ENCODE data around the gene TXNDC15. TPM values are rescaled to one million over a fixed set of nuclear protein-coding genes. Genes with fewer than 3 reads are reported as not detected.

TXNDC15 gene
- total RNA-seq, 1 donor = 87.2 TPM

DNA sequence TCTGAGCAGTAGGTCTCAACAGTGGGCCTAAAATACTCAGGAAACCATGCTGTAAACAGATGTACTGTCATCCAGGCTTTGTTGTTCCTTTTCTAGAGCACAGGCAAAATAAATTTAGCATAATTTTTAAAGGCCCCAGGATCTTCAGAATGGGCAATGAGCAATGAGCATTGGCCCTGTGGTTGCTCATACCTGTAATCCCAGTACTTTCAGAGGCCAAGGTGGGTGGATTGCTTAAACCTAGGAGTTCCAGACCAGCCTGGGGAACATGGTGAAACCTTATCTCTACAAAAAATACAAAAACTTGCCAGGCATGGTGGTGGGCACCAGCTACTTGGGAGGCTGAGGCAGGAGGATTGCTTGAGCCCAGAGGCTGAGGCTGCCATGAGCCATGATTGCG, 17.3 kb downstream of the TXNDC15 start:
- Histone ChIP-seq H3K36me3 (ENCODE audit: insufficient read depth, low read length) (peaks cover 8% of the 10 kb centered on the region), H3K27me3 (ENCODE audit: insufficient read depth, low read length) (no peaks in the 10 kb centered on the region), H3K4me1 (ENCODE audit: insufficient read depth, low read length) (no peaks in the 10 kb centered on the region), H3K79me2 (ENCODE audit: insufficient read depth, low read length) (peaks cover 27% of the 10 kb centered on the region), H3K4me3 (ENCODE audit: insufficient read depth, low read length) (no peak overlapping the region), H3K27ac (ENCODE audit: low read depth, low read length) (no peak overlapping the region), H4K20me1 (ENCODE audit: insufficient read depth, low read length) (peaks cover 9% of the 10 kb centered on the region), H3K4me2 (ENCODE audit: insufficient read depth, low read length) (no peak overlapping the region), H3K9me3 (ENCODE audit: low read depth, low read length) (no peaks in the 10 kb centered on the region), H2AFZ (ENCODE audit: low read length) (no peak overlapping the region)
- TF ChIP-seq, protein P1, sequence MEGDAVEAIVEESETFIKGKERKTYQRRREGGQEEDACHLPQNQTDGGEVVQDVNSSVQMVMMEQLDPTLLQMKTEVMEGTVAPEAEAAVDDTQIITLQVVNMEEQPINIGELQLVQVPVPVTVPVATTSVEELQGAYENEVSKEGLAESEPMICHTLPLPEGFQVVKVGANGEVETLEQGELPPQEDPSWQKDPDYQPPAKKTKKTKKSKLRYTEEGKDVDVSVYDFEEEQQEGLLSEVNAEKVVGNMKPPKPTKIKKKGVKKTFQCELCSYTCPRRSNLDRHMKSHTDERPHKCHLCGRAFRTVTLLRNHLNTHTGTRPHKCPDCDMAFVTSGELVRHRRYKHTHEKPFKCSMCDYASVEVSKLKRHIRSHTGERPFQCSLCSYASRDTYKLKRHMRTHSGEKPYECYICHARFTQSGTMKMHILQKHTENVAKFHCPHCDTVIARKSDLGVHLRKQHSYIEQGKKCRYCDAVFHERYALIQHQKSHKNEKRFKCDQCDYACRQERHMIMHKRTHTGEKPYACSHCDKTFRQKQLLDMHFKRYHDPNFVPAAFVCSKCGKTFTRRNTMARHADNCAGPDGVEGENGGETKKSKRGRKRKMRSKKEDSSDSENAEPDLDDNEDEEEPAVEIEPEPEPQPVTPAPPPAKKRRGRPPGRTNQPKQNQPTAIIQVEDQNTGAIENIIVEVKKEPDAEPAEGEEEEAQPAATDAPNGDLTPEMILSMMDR (IDR thresholded peaks at IDR 0.05; ENCODE audit: extremely low read depth, low read depth, low read length) = no peak
- no peak for DNase-seq (ENCODE audit: insufficient read length, low spot score, missing footprints)

DNA sequence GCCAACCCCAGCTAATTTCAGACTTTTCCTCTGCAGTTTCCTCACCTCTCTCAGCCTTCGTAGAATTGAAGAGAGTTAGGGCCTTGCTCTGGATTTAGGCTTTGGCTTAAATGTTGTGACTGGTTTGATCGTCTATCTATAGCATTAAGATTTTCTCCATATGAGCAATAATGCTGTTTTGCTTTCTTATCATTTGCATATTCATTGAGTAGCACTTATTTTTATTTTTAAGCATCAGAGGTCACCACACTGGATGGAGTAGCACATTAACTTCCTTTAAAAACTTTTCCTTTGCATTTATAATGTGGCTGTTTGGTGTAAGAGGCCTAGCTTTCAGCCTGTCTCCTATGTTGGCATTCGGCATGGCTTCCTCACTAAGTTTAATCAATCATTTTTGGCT, 18.1 kb downstream of the TXNDC15 start:
- H2AFZ ChIP-seq (ENCODE audit: low read length) = no peak overlapping the region
- H4K20me1 ChIP-seq (ENCODE audit: insufficient read depth, low read length) = peaks cover 5% of the 10 kb centered on the region
- no peaks in the 10 kb centered on the region for H3K9me3 ChIP-seq (ENCODE audit: low read depth, low read length)
- no peaks in the 10 kb centered on the region for H3K4me1 ChIP-seq (ENCODE audit: insufficient read depth, low read length)
- TF ChIP-seq, protein P1 (IDR thresholded peaks at IDR 0.05; ENCODE audit: extremely low read depth, low read depth, low read length) = no peak
- no peaks in the 10 kb centered on the region for H3K27me3 ChIP-seq (ENCODE audit: insufficient read depth, low read length)
- H3K27ac ChIP-seq (ENCODE audit: low read depth, low read length) = no peak overlapping the region
- no peak overlapping the region for H3K4me3 ChIP-seq (ENCODE audit: insufficient read depth, low read length)
- peaks cover 23% of the 10 kb centered on the region for H3K79me2 ChIP-seq (ENCODE audit: insufficient read depth, low read length)
- no peak overlapping the region for H3K4me2 ChIP-seq (ENCODE audit: insufficient read depth, low read length)
- peaks cover 10% of the 10 kb centered on the region for H3K36me3 ChIP-seq (ENCODE audit: insufficient read depth, low read length)
- no peak for DNase-seq (ENCODE audit: insufficient read length, low spot score, missing footprints)

DNA sequence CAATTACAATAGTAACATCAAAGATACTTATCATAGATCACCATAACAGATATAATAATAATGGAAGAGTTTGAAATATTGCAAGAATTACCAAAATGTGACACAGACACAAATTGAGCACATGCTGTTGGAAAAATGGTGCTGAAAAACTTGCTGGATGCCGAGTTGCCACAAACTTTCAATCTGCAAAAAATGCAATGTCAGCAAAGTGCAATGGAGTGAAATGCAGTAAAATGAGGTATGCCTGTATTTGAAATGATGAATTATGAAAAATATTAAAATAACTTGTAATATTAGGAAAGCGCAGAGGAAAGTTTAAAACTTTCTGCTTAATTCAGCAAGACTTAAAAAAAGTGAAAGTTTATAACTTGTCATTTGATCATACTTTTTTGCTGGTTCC, 18.8 kb downstream of the TXNDC15 start:
- H3K9me3 ChIP-seq (ENCODE audit: low read depth, low read length) = no peaks in the 10 kb centered on the region
- peaks cover 10% of the 10 kb centered on the region for H3K36me3 ChIP-seq (ENCODE audit: insufficient read depth, low read length)
- no peaks in the 10 kb centered on the region for H3K27me3 ChIP-seq (ENCODE audit: insufficient read depth, low read length)
- H3K27ac ChIP-seq (ENCODE audit: low read depth, low read length) = no peak overlapping the region
- H4K20me1 ChIP-seq (ENCODE audit: insufficient read depth, low read length) = no peaks in the 10 kb centered on the region
- TF ChIP-seq, protein P1 (IDR thresholded peaks at IDR 0.05; ENCODE audit: extremely low read depth, low read depth, low read length) = no peak
- H3K79me2 ChIP-seq (ENCODE audit: insufficient read depth, low read length) = peaks cover 17% of the 10 kb centered on the region
- H3K4me2 ChIP-seq (ENCODE audit: insufficient read depth, low read length) = no peak overlapping the region
- no peaks in the 10 kb centered on the region for H3K4me1 ChIP-seq (ENCODE audit: insufficient read depth, low read length)
- no peak overlapping the region for H2AFZ ChIP-seq (ENCODE audit: low read length)
- DNase-seq (ENCODE audit: insufficient read length, low spot score, missing footprints) = no peak
- H3K4me3 ChIP-seq (ENCODE audit: insufficient read depth, low read length) = no peak overlapping the region

DNA sequence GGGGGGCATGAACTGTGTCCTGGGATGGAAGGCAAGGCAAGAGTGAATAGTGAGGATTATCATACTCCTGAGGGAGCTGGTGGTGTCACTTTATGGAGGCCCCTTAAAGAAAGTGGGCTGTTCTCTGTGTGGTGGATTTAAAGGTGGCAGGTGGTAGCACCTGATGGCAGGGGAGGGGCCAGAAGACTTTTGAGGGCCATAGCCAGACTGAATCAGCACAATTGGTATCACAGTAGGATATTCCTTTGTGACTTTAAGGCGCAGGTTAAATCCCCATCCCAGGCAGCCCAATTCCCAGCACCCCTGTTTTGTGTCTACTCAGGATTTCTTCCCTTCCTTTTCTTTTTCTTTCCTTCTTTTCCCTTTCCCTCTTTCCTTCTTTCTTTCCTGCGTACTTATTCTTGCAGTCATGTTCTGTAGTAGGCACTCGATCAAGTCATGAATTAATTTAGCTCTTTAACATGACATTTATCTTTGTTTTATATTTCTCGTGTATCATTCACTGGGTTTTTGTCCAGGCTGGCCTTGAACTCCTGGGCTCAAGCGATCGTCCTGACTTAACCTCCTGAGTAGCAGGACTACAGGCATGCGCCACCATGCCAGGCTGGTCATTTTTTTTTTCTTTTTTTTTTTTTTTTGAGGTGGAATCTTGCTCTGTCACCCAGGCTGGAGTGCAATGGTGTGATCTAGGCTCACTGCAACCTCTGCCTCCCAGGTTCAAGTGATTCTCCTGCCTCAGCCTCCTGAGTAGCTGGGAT, 19.8 kb downstream of the TXNDC15 start:
- H3K79me2 ChIP-seq (ENCODE audit: insufficient read depth, low read length) = peaks cover 14% of the 10 kb centered on the region
- H3K4me3 ChIP-seq (ENCODE audit: insufficient read depth, low read length) = no peak overlapping the region
- H3K27ac ChIP-seq (ENCODE audit: low read depth, low read length) = no peak overlapping the region
- peaks cover 10% of the 10 kb centered on the region for H3K36me3 ChIP-seq (ENCODE audit: insufficient read depth, low read length)
- peak; percentile 30 for DNase-seq (ENCODE audit: insufficient read length, low spot score, missing footprints)
- H2AFZ ChIP-seq (ENCODE audit: low read length) = no peak overlapping the region
- TF ChIP-seq, protein P1 (IDR thresholded peaks at IDR 0.05; ENCODE audit: extremely low read depth, low read depth, low read length) = no peak
- H3K4me2 ChIP-seq (ENCODE audit: insufficient read depth, low read length) = no peak overlapping the region
- H3K27me3 ChIP-seq (ENCODE audit: insufficient read depth, low read length) = no peaks in the 10 kb centered on the region
- H3K4me1 ChIP-seq (ENCODE audit: insufficient read depth, low read length) = no peaks in the 10 kb centered on the region
- no peaks in the 10 kb centered on the region for H3K9me3 ChIP-seq (ENCODE audit: low read depth, low read length)
- no peaks in the 10 kb centered on the region for H4K20me1 ChIP-seq (ENCODE audit: insufficient read depth, low read length)
